ENCODE results near the gene TRIM44. TPM values are rescaled to one million over a fixed set of nuclear protein-coding genes. Genes with fewer than 3 reads are reported as not detected.

The TRIM44 gene
- polyA plus RNA-seq, 1 donor (not counting 4 experiments of a cell fraction or from before 2014, with no cell fraction given), result 48.3 TPM

DNA sequence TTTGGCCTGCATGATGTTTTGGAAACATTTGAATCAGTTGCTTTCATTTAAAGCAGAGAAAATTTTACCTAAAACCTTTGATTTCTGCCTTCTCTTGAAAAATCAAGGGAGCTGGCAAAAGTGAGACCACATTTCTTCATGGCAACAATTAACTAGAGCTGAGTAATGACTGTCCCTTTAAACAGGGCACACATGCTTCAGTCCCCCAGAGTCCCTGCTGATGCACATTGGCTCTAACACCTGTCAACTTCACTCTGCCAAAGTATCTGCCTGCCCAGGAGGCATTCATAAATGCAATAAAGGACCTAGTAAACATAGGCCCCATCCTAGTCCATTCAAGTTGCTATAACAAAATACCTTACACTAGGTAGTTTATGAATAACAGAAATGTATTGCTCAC is 194.2 kb downstream of the TRIM44 start:
- Histone ChIP-seq H4K20me1 (ENCODE audit: control insufficient read depth, extremely low read depth, insufficient read depth, low read length) (no peaks in the 10 kb centered on the region), H3K9me3 (ENCODE audit: control insufficient read depth, low read depth, low read length) (no peaks in the 10 kb centered on the region), H3K9ac (ENCODE audit: control insufficient read depth, extremely low read depth, insufficient read depth, low read length) (no peak overlapping the region), H3K27me3 (ENCODE audit: control insufficient read depth, extremely low read depth, insufficient read depth, low read length) (no peaks in the 10 kb centered on the region), H3K4me2 (ENCODE audit: control insufficient read depth, extremely low read depth, insufficient read depth, low read depth, low read length) (no peak overlapping the region), H3K9me1 (ENCODE audit: control insufficient read depth, extremely low read depth, insufficient read depth, low read length) (no peaks in the 10 kb centered on the region), H2AFZ (ENCODE audit: control insufficient read depth, low read length) (no peak overlapping the region), H3K4me3 (ENCODE audit: control insufficient read depth in 2 of 3, extremely low read depth in 1 of 3, insufficient read depth in 2 of 3, low read depth in 1 of 3, low read length in 3 of 3) (no peak overlapping the region), H3K79me2 (ENCODE audit: control insufficient read depth, insufficient read depth, low read length) (no peaks in the 10 kb centered on the region), H3K27ac (ENCODE audit: control insufficient read depth, insufficient read depth, low read length) (no peak overlapping the region), H3K36me3 (ENCODE audit: control insufficient read depth in 2 of 2, extremely low read depth in 1 of 2, insufficient read depth in 2 of 2, low read length in 2 of 2) (no peaks in the 10 kb centered on the region), H3K4me1 (ENCODE audit: control insufficient read depth, extremely low read depth, insufficient read depth, low read length) (no peaks in the 10 kb centered on the region)
- TF ChIP-seq, protein P1, sequence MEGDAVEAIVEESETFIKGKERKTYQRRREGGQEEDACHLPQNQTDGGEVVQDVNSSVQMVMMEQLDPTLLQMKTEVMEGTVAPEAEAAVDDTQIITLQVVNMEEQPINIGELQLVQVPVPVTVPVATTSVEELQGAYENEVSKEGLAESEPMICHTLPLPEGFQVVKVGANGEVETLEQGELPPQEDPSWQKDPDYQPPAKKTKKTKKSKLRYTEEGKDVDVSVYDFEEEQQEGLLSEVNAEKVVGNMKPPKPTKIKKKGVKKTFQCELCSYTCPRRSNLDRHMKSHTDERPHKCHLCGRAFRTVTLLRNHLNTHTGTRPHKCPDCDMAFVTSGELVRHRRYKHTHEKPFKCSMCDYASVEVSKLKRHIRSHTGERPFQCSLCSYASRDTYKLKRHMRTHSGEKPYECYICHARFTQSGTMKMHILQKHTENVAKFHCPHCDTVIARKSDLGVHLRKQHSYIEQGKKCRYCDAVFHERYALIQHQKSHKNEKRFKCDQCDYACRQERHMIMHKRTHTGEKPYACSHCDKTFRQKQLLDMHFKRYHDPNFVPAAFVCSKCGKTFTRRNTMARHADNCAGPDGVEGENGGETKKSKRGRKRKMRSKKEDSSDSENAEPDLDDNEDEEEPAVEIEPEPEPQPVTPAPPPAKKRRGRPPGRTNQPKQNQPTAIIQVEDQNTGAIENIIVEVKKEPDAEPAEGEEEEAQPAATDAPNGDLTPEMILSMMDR (optimal IDR thresholded peaks at IDR 0.05 in 1 of 3, IDR thresholded peaks at IDR 0.05 in 1 of 3, conservative IDR thresholded peaks at IDR 0.05 in 1 of 3; ENCODE audit: extremely low read depth in 1 of 3, insufficient read depth in 2 of 3, low read length in 3 of 3), result no peak
- no peak for TF ChIP-seq EZH2 (IDR thresholded peaks at IDR 0.05; ENCODE audit: low read length)
- FAIRE-seq (no peak), DNase-seq (ENCODE audit: low read depth, low spot score) (no peak)
- dilution Hi-C loops (cut with MboI; ENCODE audit: extremely low pct_ligation_motif_present, low sequenced_read_pairs), result no loop called here

DNA sequence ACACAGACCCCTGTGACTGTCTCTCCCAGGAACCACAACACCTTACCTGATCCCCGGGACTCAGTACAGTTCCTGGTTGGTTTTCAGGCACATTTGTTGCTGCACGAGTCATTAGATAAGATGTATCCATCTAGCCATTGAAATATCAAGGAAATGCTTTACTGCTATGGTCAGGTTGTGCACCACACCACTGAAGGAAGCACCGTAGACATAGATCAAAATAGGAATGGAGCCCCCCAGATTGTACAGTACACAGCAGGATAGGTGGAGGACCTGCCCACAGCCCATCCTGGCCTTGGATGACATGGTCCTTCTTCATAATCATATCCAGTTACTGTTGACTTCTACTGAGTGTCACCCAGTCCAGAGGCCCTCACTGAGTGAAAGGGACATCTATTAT is 195.3 kb downstream of the TRIM44 start:
- no peak overlapping the region for H3K4me2 ChIP-seq (ENCODE audit: control insufficient read depth, extremely low read depth, insufficient read depth, low read depth, low read length)
- H3K36me3 ChIP-seq (ENCODE audit: control insufficient read depth in 2 of 2, extremely low read depth in 1 of 2, insufficient read depth in 2 of 2, low read length in 2 of 2), result no peaks in the 10 kb centered on the region
- DNase-seq (ENCODE audit: low read depth, low spot score) (no peak), FAIRE-seq (no peak)
- no peaks in the 10 kb centered on the region for H4K20me1 ChIP-seq (ENCODE audit: control insufficient read depth, extremely low read depth, insufficient read depth, low read length)
- no peaks in the 10 kb centered on the region for H3K27me3 ChIP-seq (ENCODE audit: control insufficient read depth, extremely low read depth, insufficient read depth, low read length)
- H3K79me2 ChIP-seq (ENCODE audit: control insufficient read depth, insufficient read depth, low read length), result no peaks in the 10 kb centered on the region
- no peak overlapping the region for H3K4me3 ChIP-seq (ENCODE audit: control insufficient read depth in 2 of 3, extremely low read depth in 1 of 3, insufficient read depth in 2 of 3, low read depth in 1 of 3, low read length in 3 of 3)
- no peaks in the 10 kb centered on the region for H3K4me1 ChIP-seq (ENCODE audit: control insufficient read depth, extremely low read depth, insufficient read depth, low read length)
- H3K27ac ChIP-seq (ENCODE audit: control insufficient read depth, insufficient read depth, low read length), result no peak overlapping the region
- H2AFZ ChIP-seq (ENCODE audit: control insufficient read depth, low read length), result no peak overlapping the region
- dilution Hi-C loops (cut with MboI; ENCODE audit: extremely low pct_ligation_motif_present, low sequenced_read_pairs), result no loop called here
- no peak for TF ChIP-seq EZH2 (IDR thresholded peaks at IDR 0.05; ENCODE audit: low read length)
- TF ChIP-seq, protein P1 (optimal IDR thresholded peaks at IDR 0.05 in 1 of 3, IDR thresholded peaks at IDR 0.05 in 1 of 3, conservative IDR thresholded peaks at IDR 0.05 in 1 of 3; ENCODE audit: extremely low read depth in 1 of 3, insufficient read depth in 2 of 3, low read length in 3 of 3), result no peak
- no peaks in the 10 kb centered on the region for H3K9me3 ChIP-seq (ENCODE audit: control insufficient read depth, low read depth, low read length)
- no peaks in the 10 kb centered on the region for H3K9me1 ChIP-seq (ENCODE audit: control insufficient read depth, extremely low read depth, insufficient read depth, low read length)
- H3K9ac ChIP-seq (ENCODE audit: control insufficient read depth, extremely low read depth, insufficient read depth, low read length), result no peak overlapping the region
